PC-9 (cell line): ENCODE data around the gene KDM4D.

Experiments used
- EZH2 ChIP-seq: fragments of 200-600 bp; sonication (generic); IDR thresholded peaks from 2 replicates; pipeline ENCODE4 v1.8.0; 2017; ENCODE audit warnings: antibody characterized with exemption, low read depth
- TF ChIP-seq, protein P1 (sequence below): fragments of 200-600 bp; sonication (generic); conservative IDR thresholded peaks from 2 replicates; pipeline ENCODE4 v1.6.1; 2017; ENCODE audit warnings: mixed run types, antibody characterized with exemption, mild to moderate bottlenecking, moderate library complexity

DNA sequence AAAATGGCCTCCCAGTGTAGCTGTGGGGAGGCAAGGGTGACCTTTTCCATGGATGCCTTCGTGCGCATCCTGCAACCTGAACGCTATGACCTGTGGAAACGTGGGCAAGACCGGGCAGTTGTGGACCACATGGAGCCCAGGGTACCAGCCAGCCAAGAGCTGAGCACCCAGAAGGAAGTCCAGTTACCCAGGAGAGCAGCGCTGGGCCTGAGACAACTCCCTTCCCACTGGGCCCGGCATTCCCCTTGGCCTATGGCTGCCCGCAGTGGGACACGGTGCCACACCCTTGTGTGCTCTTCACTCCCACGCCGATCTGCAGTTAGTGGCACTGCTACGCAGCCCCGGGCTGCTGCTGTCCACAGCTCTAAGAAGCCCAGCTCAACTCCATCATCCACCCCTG, 24.8 kb downstream of the KDM4D start:
- TF ChIP-seq, protein P1, sequence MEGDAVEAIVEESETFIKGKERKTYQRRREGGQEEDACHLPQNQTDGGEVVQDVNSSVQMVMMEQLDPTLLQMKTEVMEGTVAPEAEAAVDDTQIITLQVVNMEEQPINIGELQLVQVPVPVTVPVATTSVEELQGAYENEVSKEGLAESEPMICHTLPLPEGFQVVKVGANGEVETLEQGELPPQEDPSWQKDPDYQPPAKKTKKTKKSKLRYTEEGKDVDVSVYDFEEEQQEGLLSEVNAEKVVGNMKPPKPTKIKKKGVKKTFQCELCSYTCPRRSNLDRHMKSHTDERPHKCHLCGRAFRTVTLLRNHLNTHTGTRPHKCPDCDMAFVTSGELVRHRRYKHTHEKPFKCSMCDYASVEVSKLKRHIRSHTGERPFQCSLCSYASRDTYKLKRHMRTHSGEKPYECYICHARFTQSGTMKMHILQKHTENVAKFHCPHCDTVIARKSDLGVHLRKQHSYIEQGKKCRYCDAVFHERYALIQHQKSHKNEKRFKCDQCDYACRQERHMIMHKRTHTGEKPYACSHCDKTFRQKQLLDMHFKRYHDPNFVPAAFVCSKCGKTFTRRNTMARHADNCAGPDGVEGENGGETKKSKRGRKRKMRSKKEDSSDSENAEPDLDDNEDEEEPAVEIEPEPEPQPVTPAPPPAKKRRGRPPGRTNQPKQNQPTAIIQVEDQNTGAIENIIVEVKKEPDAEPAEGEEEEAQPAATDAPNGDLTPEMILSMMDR: no peak
- no peak for TF ChIP-seq EZH2
